Gastroesophageal sphincter (tissue), 4 donors: Measurements from ENCODE around the gene CNTN5. TPM values are rescaled to one million over a fixed set of nuclear protein-coding genes. Genes with fewer than 3 reads are reported as not detected.

ENCODE experiments used
- ATAC-seq: fragments of 150-250 bp; one replicate; pipeline ENCODE4 v1.9.1; 2016; ENCODE audit warnings: mild to moderate bottlenecking, moderate library complexity
- H3K27ac ChIP-seq, 4 donors: fragments of 200-600 bp; sonication (generic) in 3 of 4; 1 replicate in 3 of 4; 2 replicates in 1 of 4; pipeline ENCODE4 v1.5.1; 2016 to 2019
- H3K27me3 ChIP-seq: fragments of 200-600 bp; sonication (generic); one replicate; pipeline ENCODE4 v1.5.1; 2019
- H3K36me3 ChIP-seq, 2 donors: fragments of 200-600 bp; sonication (generic); one replicate each; pipeline ENCODE4 v1.5.1; 2019; ENCODE audit warnings: control low read depth in 1 of 2
- H3K4me1 ChIP-seq, 3 donors: fragments of 200-600 bp; sonication (generic); 1 replicate in 2 of 3; 2 replicates in 1 of 3; pipeline ENCODE4 v1.5.1; 2016 to 2019; ENCODE audit warnings: control low read depth in 2 of 3
- H3K4me3 ChIP-seq, 2 donors: fragments of 200-600 bp; sonication (generic); one replicate each; pipeline ENCODE4 v1.5.1; 2019; ENCODE audit warnings: mild to moderate bottlenecking in 1 of 2, moderate library complexity in 1 of 2
- H3K9me3 ChIP-seq, 3 donors: fragments of 200-600 bp; sonication (generic); one replicate each; pipeline ENCODE4 v1.5.1; 2017 to 2019; ENCODE audit warnings: control low read depth in 2 of 3
- CTCF ChIP-seq, 4 experiments: fragments of 200-600 bp in 2 of 4; fragments of 450-650 bp in 2 of 4; sonication (generic) in 1 of 4; IDR thresholded peaks; one replicate each; pipeline ENCODE4 v1.5.1; 2017 to 2019; ENCODE audit warnings: antibody characterized with exemption in 4 of 4, mild to moderate bottlenecking in 2 of 4, moderate library complexity in 2 of 4
- EP300 ChIP-seq: sonication (generic); formaldehyde crosslinking; IDR thresholded peaks from one replicate; pipeline ENCODE4 v1.6.1; 2017; ENCODE audit warnings: antibody characterized with exemption, mild to moderate bottlenecking
- POLR2A ChIP-seq, 2 donors: fragments of 450-650 bp; IDR thresholded peaks; one replicate each; pipeline ENCODE4 v1.6.1; 2017; ENCODE audit warnings: antibody characterized with exemption in 2 of 2, mild to moderate bottlenecking in 2 of 2, moderate library complexity in 1 of 2
- POLR2AphosphoS5 ChIP-seq: sonication (generic); formaldehyde crosslinking; IDR thresholded peaks from one replicate; pipeline ENCODE4 v1.6.1; 2017; ENCODE audit warnings: antibody characterized with exemption
- WGBS, 2 donors: methylation state at CpG; one replicate each; pipeline ENCODE4 v1.1.5; 2018; ENCODE audit warnings: low coverage in 1 of 2; 5-methylcytosine and 5-hydroxymethylcytosine counted together
- total RNA-seq, 4 donors: library from RNA; depleted of rRNA; stranded (reverse); fragments of >200 nt; gene quantifications; one replicate each; pipeline ENCODE4 v1.1.0, GENCODE V29; 2016

CNTN5 gene
- total RNA-seq, 4 donors from 2014 or later: 0.16 TPM; not detected in 3

DNA sequence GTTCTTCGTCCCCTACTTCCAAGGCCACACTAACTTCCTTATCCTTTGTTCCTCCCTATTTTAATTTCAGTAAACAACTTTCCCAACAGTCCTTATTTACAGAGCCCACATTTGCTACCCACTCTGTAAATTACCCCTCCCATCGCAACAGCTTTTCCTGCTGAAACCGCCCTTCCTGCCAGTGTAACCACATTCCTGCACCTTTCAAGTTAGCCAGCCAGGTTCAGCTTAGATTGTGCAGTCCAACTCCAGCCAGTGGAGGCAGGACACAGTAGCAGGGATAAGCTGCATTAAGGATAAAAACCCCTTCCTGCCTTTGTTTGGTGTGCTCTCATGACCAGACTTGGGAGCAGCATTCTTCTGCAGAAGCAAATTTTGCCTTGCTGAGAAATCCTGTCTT, 898.0 kb downstream of the CNTN5 start:
- WGBS, 2 donors: 80% methylated on average over 3 of the region's 3 CpGs; no CpG with 5 or more reads in 1 of the 2 donors

GRCh38 chr11:99920956-99921355, 900.2 kb downstream of the CNTN5 start:
- Histone ChIP-seq H3K36me3 (no peaks in the 10 kb centered on the region), H3K9me3 (peaks cover 0 to 18% (median 0%) of the 10 kb centered on the region in 3 donors), H3K27ac (no peak overlapping the region), H3K27me3 (no peaks in the 10 kb centered on the region), H3K4me1 (no peaks in the 10 kb centered on the region), H3K4me3 (no peak overlapping the region)
- ATAC-seq: no peak
- TF ChIP-seq EP300: no peak
- TF ChIP-seq CTCF (IDR thresholded peaks at IDR 0.05): no peak
- no peak for TF ChIP-seq POLR2A (IDR thresholded peaks at IDR 0.05)
- TF ChIP-seq POLR2AphosphoS5: no peak
- 87 to 89% methylated on average over 3 of the region's 3 CpGs for WGBS, 2 donors

More for the DNA sequence above, 898.0 kb downstream of the CNTN5 start:
- ATAC-seq: no peak
- no peak overlapping the region for H3K4me3 ChIP-seq
- H3K4me1 ChIP-seq: no peaks in the 10 kb centered on the region
- H3K36me3 ChIP-seq: no peaks in the 10 kb centered on the region
- H3K9me3 ChIP-seq: peaks cover 0 to 18% (median 0%) of the 10 kb centered on the region in 3 donors
- H3K27me3 ChIP-seq: no peaks in the 10 kb centered on the region
- TF ChIP-seq POLR2A (IDR thresholded peaks at IDR 0.05) (no peak), POLR2AphosphoS5 (no peak), CTCF (IDR thresholded peaks at IDR 0.05) (no peak), EP300 (no peak)
- no peak overlapping the region for H3K27ac ChIP-seq

GRCh38 chr11:99925968-99926367, 905.2 kb downstream of the CNTN5 start:
- Histone ChIP-seq H3K27ac (no peak overlapping the region), H3K9me3 (peaks cover 0 to 11% (median 0%) of the 10 kb centered on the region in 3 donors), H3K27me3 (no peaks in the 10 kb centered on the region), H3K4me3 (no peak overlapping the region), H3K4me1 (no peaks in the 10 kb centered on the region), H3K36me3 (no peaks in the 10 kb centered on the region)
- no peak for ATAC-seq
- no peak for TF ChIP-seq POLR2AphosphoS5
- TF ChIP-seq POLR2A (IDR thresholded peaks at IDR 0.05): no peak
- TF ChIP-seq EP300: no peak
- no peak for TF ChIP-seq CTCF (IDR thresholded peaks at IDR 0.05)
- WGBS, 2 donors: 0% methylated on average over 1 of the region's 1 CpG

- WGBS, 2 donors: 56 to 85% methylated on average over 2 of the region's 2 CpGs
- Histone ChIP-seq H3K4me3 (no peak overlapping the region), H3K27ac (no peak overlapping the region), H3K27me3 (no peaks in the 10 kb centered on the region), H3K9me3 (peaks cover 0 to 11% (median 0%) of the 10 kb centered on the region in 3 donors), H3K4me1 (no peaks in the 10 kb centered on the region), H3K36me3 (no peaks in the 10 kb centered on the region)
- TF ChIP-seq EP300: no peak
- TF ChIP-seq CTCF (IDR thresholded peaks at IDR 0.05): no peak
- TF ChIP-seq POLR2A (IDR thresholded peaks at IDR 0.05): no peak
- TF ChIP-seq POLR2AphosphoS5: no peak
- no peak for ATAC-seq
Measured at GRCh38 chr11:99932684-99933083, 911.9 kb downstream of the CNTN5 start.

GRCh38 chr11:99934008-99934407, 913.3 kb downstream of the CNTN5 start:
- no peaks in the 10 kb centered on the region for H3K4me1 ChIP-seq
- H3K36me3 ChIP-seq: no peaks in the 10 kb centered on the region
- H3K4me3 ChIP-seq: no peak overlapping the region
- H3K9me3 ChIP-seq: peaks cover 0 to under 1% (median 0%) of the 10 kb centered on the region in 3 donors
- no peak for ATAC-seq
- no peak overlapping the region for H3K27ac ChIP-seq
- no peak for TF ChIP-seq EP300
- no peak for TF ChIP-seq POLR2AphosphoS5
- TF ChIP-seq POLR2A (IDR thresholded peaks at IDR 0.05): no peak
- TF ChIP-seq CTCF (IDR thresholded peaks at IDR 0.05): no peak
- H3K27me3 ChIP-seq: no peaks in the 10 kb centered on the region
